Colonic mucosa (tissue), 4 donors: ENCODE data around the gene PHETA1. TPM values are rescaled to one million over a fixed set of nuclear protein-coding genes. Genes with fewer than 3 reads are reported as not detected.
A peak's percentile ranks its signal among the peaks of the same experiment; 100 is the strongest.

Experiments used
- DNase-seq: peaks from one replicate; pipeline ENCODE4 v3.0.0-alpha.2; 2020
- H3K27ac ChIP-seq: fragments of 200-600 bp; one replicate; pipeline ENCODE4 v1.8.0; 2021
- H3K27me3 ChIP-seq: fragments of 200-600 bp; one replicate; pipeline ENCODE4 v1.8.0; 2021
- H3K36me3 ChIP-seq: fragments of 200-600 bp; one replicate; pipeline ENCODE4 v1.8.0; 2021
- H3K4me1 ChIP-seq: fragments of 200-600 bp; one replicate; pipeline ENCODE4 v1.8.0; 2021; ENCODE audit warnings: mild to moderate bottlenecking
- H3K4me3 ChIP-seq: fragments of 200-600 bp; one replicate; pipeline ENCODE4 v1.8.0; 2021
- H3K9ac ChIP-seq, 2 donors: one replicate each; pipeline ENCODE4 v1.7.0; 2013; ENCODE audit warnings: control low read depth in 2 of 2, low read depth in 2 of 2, low read length in 2 of 2
- H3K9me3 ChIP-seq: fragments of 200-600 bp; one replicate; pipeline ENCODE4 v1.8.0; 2021
- intact Hi-C: fragments of 100-400 bp; cut with DNase I; formaldehyde crosslinking; loops from one replicate; pipeline ENCODE4 v1.14.1; 2022
- total RNA-seq, 2 donors: library from RNA; stranded (reverse); fragmentation: NEBNext Ultra II Directional in 1 of 2; extraction: Animal tissue kit (Norgen Biotek cat#: 25700) in 1 of 2; gene quantifications; one replicate each; pipeline ENCODE4 v1.2.1, GENCODE V29; 2021
- TF ChIP-seq, protein P1 (sequence below): fragments of 200-600 bp; IDR thresholded peaks from one replicate; pipeline ENCODE4 v1.8.0; 2022; ENCODE audit warnings: antibody characterized with exemption, mild to moderate bottlenecking
- donor health status: healthy.
- donor health status: DM: no; HTN: no; CAD: no.
- donor health status: DM: no; HTN: no; CAD: no.

The PHETA1 gene
- total RNA-seq, 2 donors from 2014 or later = 21.8 to 43.6 TPM

DNA sequence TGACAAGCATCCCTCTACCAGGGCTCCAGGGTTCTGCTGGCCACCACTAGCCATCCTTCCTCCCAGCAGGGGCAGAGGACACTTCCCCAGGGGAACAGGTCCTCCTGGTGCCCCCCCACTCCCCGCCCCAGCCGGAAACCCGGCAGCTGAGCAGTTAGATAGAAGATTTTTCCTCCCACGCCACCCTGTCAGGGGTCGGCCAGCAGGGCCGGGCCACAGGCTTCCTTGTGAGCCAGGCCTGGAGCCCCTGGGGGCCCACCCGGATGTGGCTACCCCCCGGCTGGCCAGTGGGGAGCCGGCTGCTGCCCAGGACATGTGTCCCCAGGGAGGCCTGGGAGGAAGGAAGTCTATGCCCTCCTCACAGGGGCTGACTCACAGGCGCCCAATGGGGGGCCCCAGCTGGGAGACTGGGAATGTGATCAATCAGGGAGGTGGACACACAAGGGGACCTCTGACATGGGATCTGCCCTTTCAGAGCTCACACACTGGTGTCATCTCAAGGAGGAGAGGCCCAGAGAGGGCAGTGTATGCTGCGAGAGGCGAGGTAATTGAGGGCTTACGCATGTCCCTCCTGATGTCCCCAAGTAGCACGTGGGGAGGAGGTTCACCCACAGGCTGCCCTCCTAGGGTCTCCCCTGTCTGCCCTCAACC lies 41.0 kb upstream of the PHETA1 start:
- intact Hi-C loops = no loop called here
- TF ChIP-seq, protein P1, sequence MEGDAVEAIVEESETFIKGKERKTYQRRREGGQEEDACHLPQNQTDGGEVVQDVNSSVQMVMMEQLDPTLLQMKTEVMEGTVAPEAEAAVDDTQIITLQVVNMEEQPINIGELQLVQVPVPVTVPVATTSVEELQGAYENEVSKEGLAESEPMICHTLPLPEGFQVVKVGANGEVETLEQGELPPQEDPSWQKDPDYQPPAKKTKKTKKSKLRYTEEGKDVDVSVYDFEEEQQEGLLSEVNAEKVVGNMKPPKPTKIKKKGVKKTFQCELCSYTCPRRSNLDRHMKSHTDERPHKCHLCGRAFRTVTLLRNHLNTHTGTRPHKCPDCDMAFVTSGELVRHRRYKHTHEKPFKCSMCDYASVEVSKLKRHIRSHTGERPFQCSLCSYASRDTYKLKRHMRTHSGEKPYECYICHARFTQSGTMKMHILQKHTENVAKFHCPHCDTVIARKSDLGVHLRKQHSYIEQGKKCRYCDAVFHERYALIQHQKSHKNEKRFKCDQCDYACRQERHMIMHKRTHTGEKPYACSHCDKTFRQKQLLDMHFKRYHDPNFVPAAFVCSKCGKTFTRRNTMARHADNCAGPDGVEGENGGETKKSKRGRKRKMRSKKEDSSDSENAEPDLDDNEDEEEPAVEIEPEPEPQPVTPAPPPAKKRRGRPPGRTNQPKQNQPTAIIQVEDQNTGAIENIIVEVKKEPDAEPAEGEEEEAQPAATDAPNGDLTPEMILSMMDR = no peak
- no peak for DNase-seq
- Histone ChIP-seq H3K27me3 (no peaks in the 10 kb centered on the region), H3K27ac (peak overlapping the region; percentile 60), H3K9me3 (no peaks in the 10 kb centered on the region), H3K4me3 (peak overlapping the region; percentile 4), H3K4me1 (peaks cover 31% of the 10 kb centered on the region), H3K36me3 (no peaks in the 10 kb centered on the region), H3K9ac (peak overlapping the region; percentile 14 to 47)

DNA sequence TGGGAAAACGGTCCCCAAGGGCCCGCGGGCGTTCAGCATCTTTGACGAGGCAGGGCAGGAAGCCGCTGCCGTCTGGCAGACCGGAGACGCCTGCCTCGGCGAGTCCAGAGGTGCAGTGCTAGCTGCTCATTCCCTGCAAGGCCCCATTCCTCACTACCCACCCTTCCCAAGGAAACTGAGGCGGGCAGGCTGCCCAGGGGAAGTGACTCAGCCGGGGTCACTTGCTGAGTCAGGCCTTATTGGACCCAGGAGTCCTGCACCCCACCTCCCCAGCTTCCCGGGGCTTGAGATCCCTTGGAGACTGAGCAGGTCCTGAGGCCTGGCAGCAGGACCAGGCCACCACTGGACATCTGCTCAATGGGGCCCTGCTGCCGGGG lies 40.5 kb upstream of the PHETA1 start:
- Histone ChIP-seq H3K4me3 (peak overlapping the region; percentile 4), H3K4me1 (peaks cover 31% of the 10 kb centered on the region), H3K36me3 (no peaks in the 10 kb centered on the region), H3K27ac (peak overlapping the region; percentile 60), H3K9ac (peak overlapping the region; percentile 14 to 46), H3K9me3 (no peaks in the 10 kb centered on the region), H3K27me3 (no peaks in the 10 kb centered on the region)
- TF ChIP-seq, protein P1 = no peak
- intact Hi-C loops = no loop called here
- DNase-seq = no peak

DNA sequence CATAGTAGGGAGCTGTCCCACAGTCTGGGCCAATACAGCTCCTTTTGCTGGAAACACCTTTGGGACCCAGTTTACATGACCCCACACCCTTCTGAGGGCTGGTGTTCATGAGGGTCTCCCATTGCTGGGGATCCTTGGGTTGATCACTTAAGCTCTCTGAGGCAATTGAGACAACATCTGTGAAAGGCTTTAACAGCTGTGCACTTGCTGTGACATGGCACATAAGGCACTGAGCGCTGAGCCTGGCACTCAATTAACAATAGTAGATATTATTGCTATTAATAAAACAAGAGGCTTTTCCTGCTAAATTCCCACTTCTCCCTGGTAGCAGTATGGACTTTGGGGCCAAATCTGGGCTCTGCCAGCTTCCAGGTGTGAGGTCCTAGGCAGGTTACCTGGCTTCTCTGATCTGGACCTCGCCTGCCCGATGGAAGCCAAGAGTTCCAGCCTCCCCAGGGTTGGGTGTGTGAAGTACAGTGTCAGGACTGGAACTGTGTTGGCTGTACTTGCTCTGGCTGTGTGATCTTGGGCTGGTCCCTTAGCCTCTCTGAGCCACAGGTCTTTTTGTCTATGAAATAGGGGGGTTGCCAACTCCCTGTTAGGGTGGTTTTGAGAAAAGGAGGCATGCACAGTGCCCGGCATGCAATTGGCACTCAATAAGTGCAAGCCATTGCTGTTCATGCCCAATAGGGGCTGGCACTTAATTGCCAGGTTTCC lies 39.9 kb upstream of the PHETA1 start:
- Histone ChIP-seq H3K36me3 (no peaks in the 10 kb centered on the region), H3K27me3 (no peaks in the 10 kb centered on the region), H3K9ac (peak overlapping the region; percentile 14 to 46), H3K4me3 (peak overlapping the region; percentile 4), H3K27ac (peak overlapping the region; percentile 60), H3K9me3 (no peaks in the 10 kb centered on the region), H3K4me1 (peaks cover 31% of the 10 kb centered on the region)
- TF ChIP-seq, protein P1 = no peak
- intact Hi-C loops = no loop called here
- DNase-seq = no peak

DNA sequence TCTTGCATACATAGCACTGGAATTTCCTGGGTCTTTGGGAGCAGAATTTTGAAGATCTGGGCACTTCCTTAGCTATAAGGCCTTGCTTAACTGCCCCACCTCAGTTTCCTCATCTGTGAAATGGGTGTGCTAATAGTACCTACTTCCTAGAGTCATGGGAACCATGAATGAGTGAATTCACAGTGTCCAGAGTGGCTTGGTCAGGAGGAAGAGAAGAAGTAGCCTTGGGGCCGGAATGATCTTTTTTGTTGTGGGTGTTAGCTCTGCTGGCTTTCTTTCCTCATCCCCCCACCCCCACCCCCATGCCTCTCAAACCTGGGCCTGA lies 39.2 kb upstream of the PHETA1 start:
- H3K27ac ChIP-seq = peak overlapping the region; percentile 84
- no peaks in the 10 kb centered on the region for H3K9me3 ChIP-seq
- no peak overlapping the region for H3K9ac ChIP-seq
- H3K4me3 ChIP-seq = peak overlapping the region; percentile 92
- peaks cover 23% of the 10 kb centered on the region for H3K4me1 ChIP-seq
- no peaks in the 10 kb centered on the region for H3K36me3 ChIP-seq
- TF ChIP-seq, protein P1 = no peak
- DNase-seq = no peak
- intact Hi-C loops = no loop called here
- no peaks in the 10 kb centered on the region for H3K27me3 ChIP-seq

DNA sequence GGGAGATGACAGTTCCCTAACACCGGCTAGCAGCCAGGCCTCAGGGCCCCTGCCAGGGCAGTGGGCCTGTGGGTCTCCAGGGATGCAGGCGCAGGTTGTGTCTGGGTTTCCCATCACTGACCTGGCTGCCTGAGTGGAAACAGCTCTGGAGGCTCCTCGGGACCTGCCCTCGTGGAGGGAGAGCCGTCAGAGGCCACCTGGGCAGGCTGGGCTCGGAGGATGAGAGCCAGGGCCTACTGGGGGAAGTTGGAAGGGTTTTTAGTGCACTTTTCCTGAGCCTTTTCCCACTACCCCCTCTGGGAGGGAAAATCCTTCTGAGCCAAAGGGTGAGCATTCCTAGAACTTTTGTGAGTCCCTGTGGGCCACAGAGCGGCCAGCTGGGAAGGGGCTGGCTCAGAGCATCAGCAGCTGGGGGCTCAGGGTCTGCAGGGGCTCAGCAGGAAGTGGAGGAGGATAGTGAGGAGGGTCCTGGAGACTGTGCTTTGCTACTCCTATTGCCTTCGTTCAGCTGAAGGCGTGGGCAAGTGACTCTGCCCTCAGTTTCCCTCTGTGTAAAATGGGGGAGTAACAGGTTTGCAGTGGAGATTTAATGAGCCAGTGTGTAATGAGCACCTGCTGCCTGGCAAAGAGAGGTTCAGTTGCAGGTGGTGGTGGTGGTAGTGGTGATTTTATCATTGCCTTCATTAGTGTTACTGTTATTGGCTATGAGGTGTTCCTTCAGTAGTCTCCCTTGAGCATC lies 38.7 kb upstream of the PHETA1 start:
- Histone ChIP-seq H3K36me3 (no peaks in the 10 kb centered on the region), H3K27ac (peak overlapping the region; percentile 84), H3K4me3 (peak overlapping the region; percentile 92), H3K9me3 (no peaks in the 10 kb centered on the region), H3K27me3 (no peaks in the 10 kb centered on the region), H3K9ac (peak overlapping the region; percentile 67 to 77), H3K4me1 (peaks cover 21% of the 10 kb centered on the region)
- no peak for DNase-seq
- intact Hi-C loops = no loop called here
- TF ChIP-seq, protein P1 = no peak
